HG03342 (cell line): ENCODE data around the gene SGMS1.
"Not testable (repeated sequence)": the region's sequence is repeated elsewhere in the genome, so short reads cannot be mapped to it uniquely, and the experiment has no call there.

ENCODE experiments used
- ATAC-seq: cut with Tn5 transposase; IDR thresholded peaks from one replicate; pipeline ENCODE4 v1.9.1; 2021; ENCODE audit warnings: mild to moderate bottlenecking, moderate library complexity; ENCODE audit not compliant: unreplicated experiment

The SGMS1 gene

DNA sequence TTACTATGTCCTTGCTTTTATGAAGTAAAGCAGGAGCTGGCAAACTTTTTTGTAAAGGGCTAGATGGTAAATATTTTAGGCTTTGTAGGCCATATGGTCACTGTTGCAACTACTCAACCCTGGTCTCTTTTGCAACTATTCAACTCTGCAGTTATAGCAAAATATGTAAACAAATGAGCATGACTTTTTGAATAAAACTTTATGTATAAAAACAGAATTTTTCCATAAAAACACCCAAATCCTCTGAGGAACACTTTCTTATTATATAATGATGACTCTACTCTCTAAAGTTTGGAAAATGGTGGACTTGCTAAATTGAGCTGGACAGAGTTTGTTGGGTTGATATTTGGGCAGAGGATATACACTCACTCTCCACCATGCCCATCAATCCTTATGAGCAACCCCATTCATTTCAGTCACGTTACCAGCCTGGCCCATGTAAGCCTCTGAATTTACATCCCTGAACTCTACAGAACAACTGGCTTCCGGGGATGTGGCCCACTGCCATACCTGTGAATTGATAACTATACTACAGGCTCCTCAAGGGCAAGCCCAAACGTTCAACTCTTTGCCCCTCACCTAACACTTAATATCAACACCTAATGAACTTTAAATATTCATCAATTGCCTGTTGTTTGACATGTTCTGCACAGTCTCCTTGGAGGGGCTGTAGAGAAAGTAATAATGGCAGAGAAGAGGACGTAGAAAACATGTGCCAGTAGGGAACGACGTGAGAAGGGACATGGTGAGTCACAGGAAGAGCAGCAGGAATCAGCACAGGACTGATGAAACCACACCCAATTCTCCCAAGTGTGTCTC is 37.6 kb downstream of the SGMS1 start:
- no peak for ATAC-seq

DNA sequence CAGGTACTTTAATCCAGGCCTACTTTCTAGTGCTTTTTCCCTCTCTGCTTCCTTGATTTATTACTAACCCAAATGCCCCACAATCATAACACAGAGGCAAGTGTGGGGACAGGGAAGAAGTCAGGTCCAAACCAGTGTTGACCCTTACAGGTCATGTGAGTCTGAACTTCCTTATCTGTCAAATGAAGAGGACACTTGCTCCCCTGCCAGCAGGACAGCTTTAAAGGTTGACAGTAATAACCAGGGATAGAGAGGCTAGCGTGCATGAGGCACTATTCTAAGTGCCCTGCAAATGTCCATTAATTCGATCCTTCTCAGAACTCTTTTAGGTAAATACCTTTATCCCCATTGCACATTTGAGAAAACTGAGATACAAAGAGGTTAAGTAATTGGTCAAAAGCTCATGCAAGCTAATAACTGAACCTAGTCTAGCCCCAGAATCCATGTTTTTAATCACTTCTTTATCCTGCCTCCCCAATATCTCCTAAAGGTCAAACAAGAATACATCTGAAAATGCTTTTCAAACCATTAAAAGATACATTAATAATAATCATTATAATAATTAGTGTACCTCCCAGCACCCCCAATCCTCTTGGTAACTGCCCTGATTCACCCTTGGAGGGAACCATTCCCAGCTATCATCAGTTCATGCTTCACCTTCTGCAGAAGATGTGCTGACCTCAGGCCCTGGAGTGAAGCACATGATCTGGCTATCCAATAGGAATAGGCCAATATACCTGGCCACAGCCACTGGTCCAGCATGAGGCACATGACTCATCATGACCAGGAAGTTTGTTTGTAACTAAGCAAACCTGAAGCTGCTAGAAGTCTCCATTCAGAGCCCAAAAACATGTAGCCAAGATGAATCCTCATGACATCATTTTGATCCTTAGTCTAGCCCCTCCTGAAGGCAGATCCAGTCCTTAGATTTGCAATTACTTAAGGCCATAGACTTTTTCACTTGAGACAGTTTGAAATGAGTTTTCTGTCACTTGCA is 40.7 kb downstream of the SGMS1 start:
- ATAC-seq: no peak

DNA sequence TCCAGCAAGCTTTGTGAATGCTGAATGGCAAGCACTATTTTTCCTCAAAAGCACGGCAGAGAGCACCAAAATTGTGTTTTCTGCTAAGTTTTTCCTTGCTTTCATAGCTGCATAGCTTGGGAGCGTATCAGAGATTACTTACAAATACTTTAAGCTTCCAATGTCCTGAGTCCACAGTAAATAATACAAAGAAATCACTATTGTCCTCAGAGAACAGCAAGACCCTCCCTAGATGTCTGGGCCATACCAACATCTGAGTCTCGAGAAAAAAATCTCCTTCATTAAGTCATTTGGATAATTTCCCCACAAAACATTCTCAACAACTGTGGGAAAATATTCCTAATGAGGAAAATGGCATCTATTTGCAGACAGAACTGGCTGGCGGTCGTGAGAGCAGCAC is 41.7 kb downstream of the SGMS1 start:
- no peak for ATAC-seq

DNA sequence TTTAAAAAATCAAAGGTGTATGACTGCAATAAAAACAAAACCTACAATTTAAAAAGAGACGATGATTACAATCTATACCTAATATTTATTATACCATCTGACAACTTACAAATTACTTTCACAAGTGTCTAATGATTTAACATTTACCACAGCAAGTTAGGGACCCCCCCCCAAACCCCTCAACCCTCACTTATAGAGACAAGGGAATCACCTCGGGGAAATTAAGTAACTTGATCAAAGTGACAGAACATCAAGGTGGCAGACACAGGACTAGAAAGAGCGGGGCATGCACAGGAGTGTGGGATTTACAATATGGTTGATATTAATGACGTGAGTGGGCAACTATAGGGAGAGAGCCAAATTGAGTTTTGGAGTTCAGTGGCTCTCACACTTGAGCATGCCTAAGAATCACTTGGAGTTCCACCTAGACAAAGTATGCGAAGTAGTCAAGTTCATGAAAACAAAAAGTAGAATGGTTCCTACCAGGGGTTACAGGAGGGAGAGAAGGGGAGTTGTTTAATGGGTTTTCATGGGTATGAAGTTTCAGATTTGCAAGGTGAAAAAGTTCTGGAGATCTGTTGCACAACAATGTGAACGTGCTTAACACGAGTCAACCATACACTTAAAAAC is 43.4 kb downstream of the SGMS1 start:
- ATAC-seq: no peak

DNA sequence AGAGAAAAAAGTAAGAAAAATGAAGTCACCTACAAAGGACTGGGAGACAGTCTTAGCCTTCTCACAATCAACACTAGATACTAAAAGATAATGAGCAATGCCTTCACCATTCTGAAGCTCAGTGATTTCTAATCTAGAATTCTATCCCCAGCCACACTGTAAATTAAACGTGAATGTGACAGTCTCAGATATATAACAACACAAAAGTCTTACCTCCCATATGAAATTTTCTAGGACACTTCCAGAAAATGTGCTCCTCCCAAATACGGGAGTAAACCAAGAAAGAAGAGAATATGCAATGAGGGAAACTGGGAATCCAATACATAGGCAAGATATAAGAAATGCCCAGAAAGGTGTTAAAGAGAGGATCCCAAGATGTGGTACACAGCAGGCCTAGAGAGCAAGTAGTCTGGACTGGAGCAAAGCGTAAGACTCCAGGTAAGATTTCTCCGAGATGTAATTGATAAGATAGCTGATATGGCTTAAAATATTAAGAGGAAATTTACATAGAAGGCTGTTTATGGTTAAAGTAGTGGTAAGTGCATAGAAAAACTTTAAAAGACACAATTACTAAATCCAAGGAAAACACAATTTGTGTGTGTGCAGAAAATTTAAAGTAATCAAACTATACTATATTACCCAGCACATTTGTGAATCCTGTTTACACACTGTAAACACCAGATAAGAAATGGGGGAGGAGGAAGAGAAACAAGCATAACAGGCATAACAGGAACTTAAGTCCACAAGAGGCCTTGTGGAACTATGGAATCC is 44.1 kb downstream of the SGMS1 start:
- no peak for ATAC-seq

DNA sequence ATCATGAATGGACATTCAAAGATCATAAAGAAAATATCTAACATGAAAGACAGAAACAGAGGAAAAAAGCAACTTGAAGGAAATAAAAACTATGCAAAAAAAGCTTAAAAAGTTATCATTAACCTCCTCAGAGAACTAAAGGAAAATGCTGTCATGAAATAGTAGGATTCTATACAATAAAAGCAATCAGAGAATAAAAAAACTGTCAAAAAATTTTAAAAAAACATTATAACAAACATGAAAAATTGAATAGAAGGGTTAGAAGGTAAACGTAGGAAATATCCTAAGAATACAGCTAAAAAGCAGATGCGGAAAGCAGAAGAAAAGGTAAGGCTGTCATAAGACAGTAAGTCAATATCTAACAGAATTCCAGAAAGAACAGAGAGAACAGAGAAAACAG is 44.8 kb downstream of the SGMS1 start:
- no peak for ATAC-seq

DNA sequence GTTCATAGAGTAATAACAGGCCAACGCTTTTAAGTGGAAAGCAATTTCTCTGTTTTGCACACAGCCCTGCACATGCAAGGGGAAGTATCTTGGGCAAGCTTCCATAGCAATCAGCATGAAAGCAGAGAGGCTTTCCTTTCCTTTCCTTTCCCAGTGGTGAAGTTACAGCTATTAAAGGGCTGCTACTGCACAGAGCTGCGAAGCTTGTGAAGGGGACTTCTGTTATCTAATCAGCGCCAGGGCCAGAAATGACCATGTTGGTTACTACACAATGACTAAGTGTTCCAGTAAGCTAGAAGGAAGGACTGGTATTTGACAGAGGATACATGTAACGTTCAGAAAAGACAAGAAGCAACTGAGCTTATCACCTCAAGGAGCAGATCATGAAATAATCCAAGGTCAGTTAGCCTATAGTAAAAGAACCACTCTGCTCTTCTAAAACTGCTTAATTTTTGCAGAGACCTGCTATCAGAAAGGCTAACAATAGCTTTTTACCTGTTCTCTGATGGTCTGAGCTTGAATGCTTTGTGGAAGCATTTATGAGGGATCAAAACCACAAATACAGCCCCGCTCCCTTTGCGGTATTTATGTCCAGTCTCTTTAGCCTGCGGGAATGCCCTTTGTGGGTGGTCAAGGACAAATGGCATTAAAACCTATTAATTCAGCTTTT is 45.9 kb downstream of the SGMS1 start:
- ATAC-seq: no peak

DNA sequence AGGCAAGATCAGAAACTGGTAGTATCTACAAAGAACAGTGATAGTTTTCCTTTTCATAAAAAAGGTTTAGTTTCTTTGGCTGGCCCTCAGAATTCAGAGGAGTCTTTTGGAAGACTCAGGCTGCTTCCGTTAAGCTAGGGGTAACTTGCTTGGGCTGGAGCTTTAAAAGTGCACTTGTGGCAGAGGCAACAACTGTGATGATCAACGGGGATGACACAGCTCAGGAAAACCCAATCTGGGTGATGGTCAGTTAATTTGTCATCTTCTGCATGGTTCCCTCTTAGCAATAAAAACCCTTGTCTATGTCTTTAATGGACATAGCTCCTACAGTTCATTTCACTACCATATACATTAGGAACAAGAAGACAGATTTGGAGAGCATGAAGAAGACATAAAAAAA is 46.7 kb downstream of the SGMS1 start:
- ATAC-seq: no peak

DNA sequence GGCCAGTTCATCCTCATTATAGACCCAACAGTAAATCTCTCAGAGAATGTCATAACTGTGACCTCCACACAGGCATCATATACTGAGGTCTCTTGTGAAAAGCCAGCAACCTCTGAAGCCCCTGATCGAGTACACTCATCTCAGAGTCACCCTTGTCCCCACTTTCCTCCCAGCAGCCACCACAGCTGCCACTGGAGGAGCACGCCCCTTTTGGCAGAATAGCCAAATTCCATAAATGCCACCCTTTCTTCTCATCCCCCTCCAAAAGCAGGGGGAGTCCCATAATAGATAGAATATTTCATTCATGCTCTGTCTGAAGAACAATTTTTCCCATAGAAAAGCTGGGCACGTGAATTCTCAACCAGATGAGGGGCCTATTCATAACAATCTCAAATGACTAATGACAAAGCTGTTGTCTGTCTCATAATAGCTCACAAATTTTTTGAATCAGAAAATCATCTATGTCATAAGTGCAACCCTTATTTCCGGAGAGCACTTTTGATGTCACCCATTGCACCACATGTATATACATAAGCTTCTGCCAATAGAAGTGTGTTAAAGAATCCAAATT is 47.4 kb downstream of the SGMS1 start:
- ATAC-seq: no peak

DNA sequence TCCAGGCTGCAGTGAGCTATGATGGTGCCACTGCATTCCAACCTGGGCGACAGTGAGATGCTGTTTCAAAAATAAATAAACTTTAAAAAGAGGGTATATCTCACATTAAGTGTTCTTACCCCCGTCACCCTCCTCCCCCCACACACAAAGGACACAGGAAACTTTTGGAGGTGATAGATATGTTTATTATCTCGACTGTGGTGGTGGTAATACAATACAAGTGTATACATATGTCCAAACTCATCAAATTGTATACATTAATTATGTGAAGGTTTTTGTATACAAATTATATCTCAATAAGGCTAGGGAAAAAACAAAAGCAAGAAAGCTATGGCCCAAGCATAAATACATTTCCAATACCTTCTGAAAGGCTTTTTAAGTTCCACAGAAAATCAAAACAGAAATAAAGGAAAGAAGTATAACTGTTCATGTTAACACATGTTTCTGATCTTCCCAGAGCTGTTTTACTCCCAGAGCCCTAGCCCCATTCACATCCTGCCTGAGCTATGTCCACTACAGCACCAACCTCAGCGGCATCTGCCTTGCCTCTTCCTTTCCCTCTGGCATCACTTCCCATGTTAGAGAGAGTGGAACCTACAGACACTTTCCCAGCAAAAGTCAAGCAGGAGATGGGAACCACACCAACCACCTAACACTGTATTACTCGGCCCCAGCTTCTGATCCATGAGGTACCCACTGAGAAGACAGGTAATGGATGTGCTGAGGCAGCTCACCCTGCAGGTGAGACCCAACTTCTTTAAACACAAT is 48.1 kb downstream of the SGMS1 start:
- ATAC-seq: no peak

DNA sequence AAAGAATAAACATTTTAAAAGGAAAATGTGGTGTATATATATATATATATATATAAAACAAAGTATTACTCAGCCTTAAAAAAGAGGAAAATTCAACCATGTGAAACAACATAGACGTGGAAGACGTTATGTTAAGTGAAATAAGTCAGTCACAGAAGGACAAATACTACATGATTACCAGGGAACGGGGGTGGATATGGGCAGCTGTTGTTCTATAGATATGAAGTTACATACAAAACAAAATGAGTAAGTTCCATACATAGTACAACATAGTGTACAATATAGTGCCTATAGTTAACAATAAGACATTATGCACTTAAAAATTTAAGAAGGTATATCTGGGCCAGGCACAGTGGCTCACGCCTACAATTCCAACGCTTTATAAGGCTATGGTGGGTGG is 48.8 kb downstream of the SGMS1 start:
- no peak for ATAC-seq

DNA sequence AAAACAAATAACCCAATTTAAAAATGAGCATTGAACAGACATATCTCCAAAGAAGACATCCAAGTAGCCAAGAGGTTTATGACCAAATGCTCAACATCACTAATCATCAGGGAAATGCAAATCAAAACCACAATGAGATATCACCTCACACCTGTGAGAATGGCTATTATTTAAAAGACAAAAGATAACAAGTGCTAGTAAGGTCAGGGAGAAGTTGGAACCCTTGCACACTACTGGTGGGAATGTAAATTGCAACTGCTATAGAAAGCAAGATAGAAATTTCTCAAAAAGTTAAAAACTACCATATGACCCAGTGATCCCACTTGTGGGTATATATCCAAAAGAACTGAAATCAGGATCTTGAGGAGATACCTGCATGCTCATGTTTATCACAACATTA is 49.5 kb downstream of the SGMS1 start:
- no peak for ATAC-seq

DNA sequence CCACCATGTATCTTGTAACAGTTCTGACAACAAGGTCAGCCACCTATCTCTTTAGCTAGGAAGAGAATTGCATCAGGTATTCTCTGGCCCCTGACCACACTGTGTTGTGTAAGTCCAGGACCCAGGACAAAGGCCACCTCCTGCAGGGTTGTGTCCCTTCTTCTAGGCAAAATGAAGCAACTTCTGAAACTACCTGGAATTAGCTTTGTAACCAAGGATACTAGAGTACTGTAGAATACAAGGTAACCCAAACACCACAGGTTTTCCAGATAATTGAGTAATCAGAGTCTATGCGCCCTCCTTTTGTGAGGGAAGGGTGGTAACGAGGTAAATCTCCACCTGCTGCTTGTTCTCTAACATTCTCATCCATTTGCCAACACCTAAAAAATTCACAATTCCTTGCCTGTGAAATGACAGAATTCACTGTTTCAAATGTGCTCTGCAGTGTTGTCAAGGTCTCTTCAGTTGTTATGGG is 51.7 kb downstream of the SGMS1 start:
- ATAC-seq: no peak

DNA sequence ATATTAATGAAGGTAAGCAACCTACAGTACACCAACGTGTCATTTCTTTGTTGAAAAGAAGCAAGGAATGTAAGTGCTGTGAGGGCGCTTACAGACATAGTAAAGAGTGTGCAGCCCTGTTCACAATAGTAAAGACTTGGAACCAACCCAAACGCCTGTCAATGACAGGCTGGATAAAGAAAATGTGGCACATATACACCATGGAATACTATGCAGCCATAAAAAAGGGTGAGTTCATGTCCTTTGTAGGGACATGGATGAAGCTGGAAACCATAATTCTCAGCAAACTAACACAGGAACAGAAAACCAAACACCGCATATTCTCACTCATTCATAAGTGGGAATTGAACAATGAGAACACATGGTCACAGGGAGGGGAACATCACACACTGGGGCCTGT is 55.0 kb downstream of the SGMS1 start:
- not testable (repeated sequence) for ATAC-seq

DNA sequence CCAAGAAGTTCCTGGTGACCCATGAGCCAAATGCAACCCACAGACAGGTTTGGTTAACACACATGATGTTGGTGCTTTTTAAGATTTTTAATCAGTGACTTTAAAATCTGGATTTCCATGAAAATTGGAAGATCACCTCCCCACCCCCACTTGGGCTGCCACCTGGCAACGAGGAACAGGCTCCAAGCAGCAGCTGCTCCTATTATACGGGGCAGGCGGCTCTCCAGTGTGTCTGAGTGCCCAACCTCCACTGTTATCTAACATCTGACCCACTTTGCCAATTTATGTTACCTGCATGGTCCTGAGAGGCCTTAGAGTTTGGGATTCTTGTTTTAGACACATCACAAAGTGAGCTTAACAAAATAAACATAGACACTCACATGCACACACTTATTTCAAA is 56.4 kb downstream of the SGMS1 start:
- ATAC-seq: no peak

DNA sequence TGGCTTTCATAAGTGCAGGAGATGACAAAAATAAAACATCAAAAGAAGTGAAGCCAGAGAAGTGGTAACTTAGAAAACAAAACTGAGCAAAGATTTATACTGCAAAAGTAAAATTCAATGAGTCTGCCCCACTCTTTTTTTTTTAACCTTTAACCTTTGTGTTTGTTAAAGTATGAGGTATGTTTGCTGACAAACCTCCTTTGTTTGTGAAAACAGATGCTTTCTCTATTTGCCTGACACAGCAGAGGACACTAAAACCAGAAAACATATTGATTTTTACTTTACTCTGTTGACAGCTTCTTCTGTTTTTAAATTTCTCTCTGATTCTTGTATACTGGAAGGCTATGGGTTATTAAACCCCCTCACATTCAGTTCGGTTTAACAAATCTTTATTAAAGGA is 57.6 kb downstream of the SGMS1 start:
- no peak for ATAC-seq

DNA sequence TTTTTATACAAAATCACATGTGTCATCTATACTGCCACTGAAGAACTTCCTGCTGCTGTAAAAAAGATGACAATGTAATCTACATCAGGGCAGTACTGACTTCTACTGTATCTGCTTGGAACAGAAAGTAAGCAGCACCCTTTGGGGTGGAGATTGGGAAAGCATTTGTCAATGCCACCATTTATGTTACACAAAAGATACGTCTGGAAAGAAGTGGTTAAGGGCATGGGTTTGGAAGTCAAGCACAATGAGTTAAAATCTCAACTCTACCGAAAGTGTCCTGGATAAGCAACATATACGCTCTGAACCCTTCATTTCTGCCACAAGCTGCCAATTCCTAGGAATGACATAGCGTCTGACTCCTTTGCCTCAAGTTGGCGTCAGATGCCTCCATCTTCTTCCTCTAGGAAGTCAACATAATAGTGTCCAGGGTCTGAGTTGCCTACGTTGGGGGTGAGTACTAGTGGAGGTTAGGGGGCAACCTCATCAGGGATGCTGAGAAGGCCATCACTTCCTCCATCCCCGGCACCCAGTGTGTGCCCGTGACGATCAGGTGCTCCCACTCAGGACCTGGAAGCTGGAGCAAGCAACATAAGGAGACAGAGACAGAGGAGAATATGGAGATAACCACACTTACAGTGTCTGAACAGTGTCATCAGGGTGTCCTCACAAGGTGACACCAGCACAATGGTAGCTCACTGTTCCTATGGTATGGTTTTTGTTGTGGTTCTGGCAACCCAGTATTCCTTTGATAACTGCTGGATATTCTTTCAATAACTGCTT is 58.3 kb downstream of the SGMS1 start:
- ATAC-seq: no peak

DNA sequence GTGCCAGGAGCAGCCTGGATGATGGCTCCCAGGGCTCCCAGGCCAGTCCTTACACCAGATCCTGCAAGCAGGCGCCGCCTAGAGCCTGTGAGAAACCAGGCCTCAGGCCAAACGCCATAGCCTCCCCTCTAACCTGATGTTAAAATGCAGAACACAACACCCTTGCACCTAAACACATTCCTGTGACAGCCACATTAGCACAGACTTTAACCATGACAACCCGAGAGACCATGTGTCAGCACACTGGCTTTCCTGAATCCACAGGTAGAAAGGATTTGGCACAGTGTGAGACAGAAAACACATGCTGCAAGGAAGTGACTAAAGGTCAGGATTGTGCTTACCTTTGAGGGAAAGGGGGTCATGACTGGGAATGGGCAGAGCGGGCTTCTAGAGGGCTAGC is 59.9 kb downstream of the SGMS1 start:
- ATAC-seq: no peak
